ENCODE data around the gene RINT1.
"Not testable (repeated sequence)": the region's sequence is repeated elsewhere in the genome, so short reads cannot be mapped to it uniquely, and the experiment has no call there.

The RINT1 gene

GRCh38 chr7:105589356-105590077, 57.5 kb downstream of the RINT1 start:
- H3K4me3 ChIP-seq (ENCODE audit: low read length) = no peak overlapping the region
- peak; percentile 83 for TF ChIP-seq CTCF (IDR thresholded peaks at IDR 0.05; ENCODE audit: insufficient read depth, low read depth, low read length, missing control alignments)
- peak; percentile 81 for DNase-seq (ENCODE audit: low read depth)

GRCh38 chr7:105590793-105591192, 58.8 kb downstream of the RINT1 start:
- no peak overlapping the region for H3K4me3 ChIP-seq (ENCODE audit: low read length)
- no peak for TF ChIP-seq CTCF (IDR thresholded peaks at IDR 0.05; ENCODE audit: insufficient read depth, low read depth, low read length, missing control alignments)
- DNase-seq (ENCODE audit: low read depth) = no peak

- no peak overlapping the region for H3K4me3 ChIP-seq (ENCODE audit: low read length)
- TF ChIP-seq CTCF (IDR thresholded peaks at IDR 0.05; ENCODE audit: insufficient read depth, low read depth, low read length, missing control alignments) = no peak
- DNase-seq (ENCODE audit: low read depth) = no peak
These were observed 59.5 kb downstream of the RINT1 start for GRCh38 chr7:105591522-105591921.

GRCh38 chr7:105594034-105594433, 62.0 kb downstream of the RINT1 start:
- TF ChIP-seq CTCF (IDR thresholded peaks at IDR 0.05; ENCODE audit: insufficient read depth, low read depth, low read length, missing control alignments) = no peak
- no peak for DNase-seq (ENCODE audit: low read depth)
- H3K4me3 ChIP-seq (ENCODE audit: low read length) = no peak overlapping the region

- no peak for DNase-seq (ENCODE audit: low read depth)
- no peak for TF ChIP-seq CTCF (IDR thresholded peaks at IDR 0.05; ENCODE audit: insufficient read depth, low read depth, low read length, missing control alignments)
- H3K4me3 ChIP-seq (ENCODE audit: low read length) = no peak overlapping the region
These were observed 64.9 kb downstream of the RINT1 start for GRCh38 chr7:105596866-105597265.

- H3K4me3 ChIP-seq (ENCODE audit: low read length); DNase-seq (ENCODE audit: low read depth): not testable (repeated sequence)
These were observed 67.1 kb downstream of the RINT1 start for GRCh38 chr7:105599080-105599479.

- DNase-seq (ENCODE audit: low read depth) = no peak
- no peak for TF ChIP-seq CTCF (IDR thresholded peaks at IDR 0.05; ENCODE audit: insufficient read depth, low read depth, low read length, missing control alignments)
- no peak overlapping the region for H3K4me3 ChIP-seq (ENCODE audit: low read length)
These were observed 67.5 kb downstream of the RINT1 start for GRCh38 chr7:105599551-105599950.

Data from epithelial cell of esophagus (primary cell).